HL-60 (cell line): Measurements from ENCODE around the gene ALPI.

Source experiments
- POLR2AphosphoS5 ChIP-seq: IDR thresholded peaks from 2 replicates; pipeline ENCODE4 v1.6.1; 2012; ENCODE audit warnings: low read depth
- TF ChIP-seq, protein P1 (sequence below): IDR thresholded peaks from one replicate; pipeline ENCODE4 v1.5.1; 2011; ENCODE audit warnings: low read length, control low read depth, inconsistent platforms; ENCODE audit not compliant: insufficient read depth

DNA sequence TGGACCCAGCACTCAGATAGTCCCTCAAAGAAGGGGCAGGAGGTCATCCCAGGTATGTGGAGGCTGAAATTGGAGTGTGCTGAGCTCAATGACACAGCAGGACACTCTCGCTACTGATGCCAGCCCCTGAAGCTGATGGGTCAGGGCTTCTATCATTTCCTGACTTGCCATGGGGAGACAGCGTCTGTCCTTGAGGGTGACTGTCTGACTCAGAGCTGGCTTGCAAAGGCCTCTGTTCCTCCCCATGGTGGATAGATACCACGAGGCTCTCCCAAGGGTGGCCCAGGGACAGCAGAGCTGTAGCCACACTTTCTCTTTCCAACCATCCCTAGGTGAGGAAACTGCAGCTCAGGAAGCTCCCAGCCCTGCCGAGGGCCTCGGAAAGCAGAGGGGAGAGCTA, 38.5 kb upstream of the ALPI start:
- TF ChIP-seq, protein P1, sequence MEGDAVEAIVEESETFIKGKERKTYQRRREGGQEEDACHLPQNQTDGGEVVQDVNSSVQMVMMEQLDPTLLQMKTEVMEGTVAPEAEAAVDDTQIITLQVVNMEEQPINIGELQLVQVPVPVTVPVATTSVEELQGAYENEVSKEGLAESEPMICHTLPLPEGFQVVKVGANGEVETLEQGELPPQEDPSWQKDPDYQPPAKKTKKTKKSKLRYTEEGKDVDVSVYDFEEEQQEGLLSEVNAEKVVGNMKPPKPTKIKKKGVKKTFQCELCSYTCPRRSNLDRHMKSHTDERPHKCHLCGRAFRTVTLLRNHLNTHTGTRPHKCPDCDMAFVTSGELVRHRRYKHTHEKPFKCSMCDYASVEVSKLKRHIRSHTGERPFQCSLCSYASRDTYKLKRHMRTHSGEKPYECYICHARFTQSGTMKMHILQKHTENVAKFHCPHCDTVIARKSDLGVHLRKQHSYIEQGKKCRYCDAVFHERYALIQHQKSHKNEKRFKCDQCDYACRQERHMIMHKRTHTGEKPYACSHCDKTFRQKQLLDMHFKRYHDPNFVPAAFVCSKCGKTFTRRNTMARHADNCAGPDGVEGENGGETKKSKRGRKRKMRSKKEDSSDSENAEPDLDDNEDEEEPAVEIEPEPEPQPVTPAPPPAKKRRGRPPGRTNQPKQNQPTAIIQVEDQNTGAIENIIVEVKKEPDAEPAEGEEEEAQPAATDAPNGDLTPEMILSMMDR, result no peak
- TF ChIP-seq POLR2AphosphoS5, result no peak
